ENCODE measurements around the gene MBNL1. TPM values are rescaled to one million over a fixed set of nuclear protein-coding genes. Genes with fewer than 3 reads are reported as not detected.

MBNL1 gene
- total RNA-seq, 1 experiment from 2014 or later: 140 TPM

DNA sequence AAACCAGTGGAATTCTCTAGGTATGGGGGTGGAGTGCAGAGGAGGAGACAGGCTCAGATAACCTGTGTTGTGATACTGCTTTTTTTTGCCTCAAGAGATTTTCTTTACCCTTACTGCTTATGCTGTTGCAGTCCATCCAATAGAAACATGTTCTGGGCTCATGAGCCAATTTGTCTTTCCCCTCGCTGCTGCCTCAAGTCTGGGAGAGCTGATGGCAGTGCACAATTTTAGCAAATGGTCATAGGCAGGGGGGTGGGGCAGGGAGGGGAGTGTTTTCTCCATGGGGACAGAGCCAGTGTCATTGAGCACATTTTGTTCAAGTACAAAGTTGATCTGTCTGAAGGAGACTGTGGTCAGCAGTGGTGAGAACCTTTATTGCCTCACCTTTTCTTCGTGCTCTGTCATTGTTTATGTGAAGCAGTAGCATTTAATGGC, 134.9 kb downstream of the MBNL1 start:
- ATAC-seq: no peak
- ChIA-PET CTCF (interaction anchor here (0.5 kb wide), 1 partner anchor 13 kb away, joined by 3 read pairs; no protein-coding TSS in a partner anchor), POLR2A (interaction anchor here (0.7 kb wide), 1 partner anchor 39 kb away, joined by 5 read pairs; no protein-coding TSS in a partner anchor)
- intact Hi-C loops (cut with micrococcal nuclease; ENCODE audit: unreplicated experiment) (no loop called here), in situ Hi-C loops (cut with HindIII; ENCODE audit: low pct_unique_long_range_greater_than_20kb, low sequenced_read_pairs) (no loop called here)
- Histone ChIP-seq H3K4me1 (ENCODE audit: control insufficient read depth, insufficient read depth, low read length) (peaks cover 9% of the 10 kb centered on the region), H3K27me3 (ENCODE audit: control insufficient read depth, insufficient read depth, low read length) (no peaks in the 10 kb centered on the region), H3K27ac (ENCODE audit: low read length) (no peak overlapping the region), H3K9me3 (ENCODE audit: control insufficient read depth, insufficient read depth, low read depth, low read length) (no peaks in the 10 kb centered on the region), H3K36me3 (ENCODE audit: control insufficient read depth, insufficient read depth, low read length) (no peaks in the 10 kb centered on the region; the same call in 1 of the 2 replicates), H3K4me3 (ENCODE audit: low read depth in 2 of 2, low read length in 2 of 2) (no peak overlapping the region)
- TF ChIP-seq, protein P1, sequence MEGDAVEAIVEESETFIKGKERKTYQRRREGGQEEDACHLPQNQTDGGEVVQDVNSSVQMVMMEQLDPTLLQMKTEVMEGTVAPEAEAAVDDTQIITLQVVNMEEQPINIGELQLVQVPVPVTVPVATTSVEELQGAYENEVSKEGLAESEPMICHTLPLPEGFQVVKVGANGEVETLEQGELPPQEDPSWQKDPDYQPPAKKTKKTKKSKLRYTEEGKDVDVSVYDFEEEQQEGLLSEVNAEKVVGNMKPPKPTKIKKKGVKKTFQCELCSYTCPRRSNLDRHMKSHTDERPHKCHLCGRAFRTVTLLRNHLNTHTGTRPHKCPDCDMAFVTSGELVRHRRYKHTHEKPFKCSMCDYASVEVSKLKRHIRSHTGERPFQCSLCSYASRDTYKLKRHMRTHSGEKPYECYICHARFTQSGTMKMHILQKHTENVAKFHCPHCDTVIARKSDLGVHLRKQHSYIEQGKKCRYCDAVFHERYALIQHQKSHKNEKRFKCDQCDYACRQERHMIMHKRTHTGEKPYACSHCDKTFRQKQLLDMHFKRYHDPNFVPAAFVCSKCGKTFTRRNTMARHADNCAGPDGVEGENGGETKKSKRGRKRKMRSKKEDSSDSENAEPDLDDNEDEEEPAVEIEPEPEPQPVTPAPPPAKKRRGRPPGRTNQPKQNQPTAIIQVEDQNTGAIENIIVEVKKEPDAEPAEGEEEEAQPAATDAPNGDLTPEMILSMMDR (IDR thresholded peaks at IDR 0.05): no peak
- no peak for TF ChIP-seq SIN3A (IDR thresholded peaks at IDR 0.05; ENCODE audit: borderline replicate concordance, insufficient read depth, low read depth, low read length)
- TF ChIP-seq POLR2AphosphoS5 (IDR thresholded peaks at IDR 0.05; ENCODE audit: low read depth, low read length): no peak
- no TSS peak for BruUV-seq (replicated peaks)
- no peak for DNase-seq (ENCODE audit: low read depth, low spot score)

DNA sequence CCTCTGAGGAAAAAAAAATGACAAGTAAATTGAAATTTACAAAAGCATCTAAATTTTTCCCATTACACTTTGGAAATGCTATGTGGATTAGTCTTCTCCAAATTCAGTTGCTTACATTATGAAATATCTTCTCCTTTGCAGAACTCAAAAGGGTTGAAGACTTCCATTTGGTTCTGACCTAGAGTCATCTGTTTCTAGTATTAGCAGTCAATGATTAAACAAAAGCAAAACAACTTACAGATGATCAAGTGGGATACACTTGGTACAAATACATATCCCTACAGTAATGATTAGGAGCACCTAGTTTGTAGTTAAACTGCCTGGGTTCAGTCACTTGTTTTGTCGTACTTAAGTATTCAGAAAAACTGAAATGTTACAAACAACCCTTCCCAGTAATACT, 136.2 kb downstream of the MBNL1 start:
- Histone ChIP-seq H3K9me3 (ENCODE audit: control insufficient read depth, insufficient read depth, low read depth, low read length) (no peaks in the 10 kb centered on the region), H3K27ac (ENCODE audit: low read length) (no peak overlapping the region), H3K4me3 (ENCODE audit: low read depth in 2 of 2, low read length in 2 of 2) (no peak overlapping the region), H3K4me1 (ENCODE audit: control insufficient read depth, insufficient read depth, low read length) (peaks cover 9% of the 10 kb centered on the region), H3K36me3 (ENCODE audit: control insufficient read depth, insufficient read depth, low read length) (no peaks in the 10 kb centered on the region; the same call in 1 of the 2 replicates), H3K27me3 (ENCODE audit: control insufficient read depth, insufficient read depth, low read length) (no peaks in the 10 kb centered on the region)
- TF ChIP-seq TCF7L2 (IDR thresholded peaks at IDR 0.05; ENCODE audit: low read depth, low read length) (no peak), POLR2AphosphoS5 (IDR thresholded peaks at IDR 0.05; ENCODE audit: low read depth, low read length) (no peak), SIN3A (IDR thresholded peaks at IDR 0.05; ENCODE audit: borderline replicate concordance, insufficient read depth, low read depth, low read length) (no peak)
- TF ChIP-seq, protein P1 (IDR thresholded peaks at IDR 0.05): no peak
- TF ChIP-seq, protein P2, sequence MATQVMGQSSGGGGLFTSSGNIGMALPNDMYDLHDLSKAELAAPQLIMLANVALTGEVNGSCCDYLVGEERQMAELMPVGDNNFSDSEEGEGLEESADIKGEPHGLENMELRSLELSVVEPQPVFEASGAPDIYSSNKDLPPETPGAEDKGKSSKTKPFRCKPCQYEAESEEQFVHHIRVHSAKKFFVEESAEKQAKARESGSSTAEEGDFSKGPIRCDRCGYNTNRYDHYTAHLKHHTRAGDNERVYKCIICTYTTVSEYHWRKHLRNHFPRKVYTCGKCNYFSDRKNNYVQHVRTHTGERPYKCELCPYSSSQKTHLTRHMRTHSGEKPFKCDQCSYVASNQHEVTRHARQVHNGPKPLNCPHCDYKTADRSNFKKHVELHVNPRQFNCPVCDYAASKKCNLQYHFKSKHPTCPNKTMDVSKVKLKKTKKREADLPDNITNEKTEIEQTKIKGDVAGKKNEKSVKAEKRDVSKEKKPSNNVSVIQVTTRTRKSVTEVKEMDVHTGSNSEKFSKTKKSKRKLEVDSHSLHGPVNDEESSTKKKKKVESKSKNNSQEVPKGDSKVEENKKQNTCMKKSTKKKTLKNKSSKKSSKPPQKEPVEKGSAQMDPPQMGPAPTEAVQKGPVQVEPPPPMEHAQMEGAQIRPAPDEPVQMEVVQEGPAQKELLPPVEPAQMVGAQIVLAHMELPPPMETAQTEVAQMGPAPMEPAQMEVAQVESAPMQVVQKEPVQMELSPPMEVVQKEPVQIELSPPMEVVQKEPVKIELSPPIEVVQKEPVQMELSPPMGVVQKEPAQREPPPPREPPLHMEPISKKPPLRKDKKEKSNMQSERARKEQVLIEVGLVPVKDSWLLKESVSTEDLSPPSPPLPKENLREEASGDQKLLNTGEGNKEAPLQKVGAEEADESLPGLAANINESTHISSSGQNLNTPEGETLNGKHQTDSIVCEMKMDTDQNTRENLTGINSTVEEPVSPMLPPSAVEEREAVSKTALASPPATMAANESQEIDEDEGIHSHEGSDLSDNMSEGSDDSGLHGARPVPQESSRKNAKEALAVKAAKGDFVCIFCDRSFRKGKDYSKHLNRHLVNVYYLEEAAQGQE (IDR thresholded peaks at IDR 0.05; ENCODE audit: insufficient read depth in 1 of 2, low read depth in 2 of 2, low read length in 1 of 2): no peak
- CTCF ChIA-PET: no interaction called here
- BruUV-seq (replicated peaks): no TSS peak
- in situ Hi-C loops (cut with HindIII; ENCODE audit: low pct_unique_long_range_greater_than_20kb, low sequenced_read_pairs): no loop called here
- no peak for DNase-seq (ENCODE audit: low read depth, low spot score)
- intact Hi-C loops (cut with micrococcal nuclease; ENCODE audit: unreplicated experiment): no loop called here
- ATAC-seq: no peak
- POLR2A ChIA-PET: no interaction called here

Measured in Panc1 (cell line).